NOMO-1 treated with dmso at 0.1 percent for 144 hours (cell line): ENCODE measurements around the gene RRP1B.
"Not testable (repeated sequence)": the region's sequence is repeated elsewhere in the genome, so short reads cannot be mapped to it uniquely, and the experiment has no call there.

Experiments used
- DNase-seq: peaks from one replicate; lab custom pipeline; 2025; ENCODE audit not compliant: unreplicated experiment; lab: John Stamatoyannopoulos, UW

The RRP1B gene

GRCh38 chr21:43697758-43698643 is 38.6 kb downstream of the RRP1B start:
- no peak for DNase-seq

- DNase-seq, result not testable (repeated sequence)
Observed at GRCh38 chr21:43699492-43699777, 40.1 kb downstream of the RRP1B start.

GRCh38 chr21:43699933-43700599 is 40.7 kb downstream of the RRP1B start:
- DNase-seq, result no peak

- no peak for DNase-seq
Observed at GRCh38 chr21:43701936-43702784, 42.8 kb downstream of the RRP1B start.

- DNase-seq, result no peak
Observed at GRCh38 chr21:43702785-43703034, 43.4 kb downstream of the RRP1B start.

GRCh38 chr21:43703035-43703880 is 43.9 kb downstream of the RRP1B start:
- peak; percentile 28 for DNase-seq

- no peak for DNase-seq
Observed at GRCh38 chr21:43707462-43707861, 48.1 kb downstream of the RRP1B start.

- DNase-seq, result no peak
Observed at GRCh38 chr21:43708745-43709381, 49.5 kb downstream of the RRP1B start.

GRCh38 chr21:43712268-43712942 is 53.0 kb downstream of the RRP1B start:
- no peak for DNase-seq

- DNase-seq, result not testable (repeated sequence)
Observed at GRCh38 chr21:43713123-43713522, 53.8 kb downstream of the RRP1B start.

- DNase-seq, result no peak
Observed at GRCh38 chr21:43716376-43717165, 57.2 kb downstream of the RRP1B start.

- no peak for DNase-seq
Observed at GRCh38 chr21:43717166-43717853, 58.0 kb downstream of the RRP1B start.

GRCh38 chr21:43717967-43718871 is 58.9 kb downstream of the RRP1B start:
- no peak for DNase-seq

- peak; percentile 83 for DNase-seq
Observed at GRCh38 chr21:43718872-43719747, 59.8 kb downstream of the RRP1B start, which contains the start of gene PDXK. TSS of gene PDXK (plus strand) at chr21:43719129. CDS start at chr21:43719295, 166 bp downstream.

GRCh38 chr21:43719748-43720538 is 60.6 kb downstream of the RRP1B start:
- no peak for DNase-seq
